HepG2 (cell line): Measurements from ENCODE around the gene ITGB5. TPM values are rescaled to one million over a fixed set of nuclear protein-coding genes. Genes with fewer than 3 reads are reported as not detected.

Experiments used
- ARHGAP35 ChIP-seq: sonication (generic); formaldehyde crosslinking; IDR thresholded peaks from 2 replicates; pipeline ENCODE4 v1.9.0; 2022; ENCODE audit warnings: mild to moderate bottlenecking, inconsistent platforms, moderate library complexity, missing genetic modification reagents, borderline replicate concordance
- CCAR2 ChIP-seq: fragments of 200-400 bp; formaldehyde crosslinking; optimal IDR thresholded peaks from 2 replicates; pipeline ENCODE3; 2018; ENCODE audit warnings: low read depth, mild to moderate bottlenecking, low read length, moderate library complexity
- DPF2 ChIP-seq: sonication (generic); formaldehyde crosslinking; IDR thresholded peaks from 2 replicates; pipeline ENCODE4 v1.4.0; 2020; ENCODE audit warnings: mild to moderate bottlenecking, low read depth, missing genetic modification reagents, borderline replicate concordance
- FOXO1 ChIP-seq: sonication (generic); formaldehyde crosslinking; IDR thresholded peaks from 2 replicates; pipeline ENCODE4 v1.4.0; 2020; ENCODE audit warnings: missing genetic modification reagents
- HDAC2 ChIP-seq: sonication (generic); formaldehyde crosslinking; IDR thresholded peaks from 2 replicates; pipeline ENCODE4 v1.4.0; 2020; ENCODE audit warnings: missing genetic modification reagents
- ISL2 ChIP-seq: sonication (generic); formaldehyde crosslinking; IDR thresholded peaks from 2 replicates; pipeline ENCODE4 v1.5.0; 2020; ENCODE audit warnings: missing genetic modification reagents
- MED8 ChIP-seq: sonication (generic); formaldehyde crosslinking; IDR thresholded peaks from 2 replicates; pipeline ENCODE4 v1.8.1; 2023; ENCODE audit warnings: mild to moderate bottlenecking, missing genetic modification reagents; ENCODE audit not compliant: insufficient replicate concordance
- MEIS2 ChIP-seq: sonication (generic); formaldehyde crosslinking; IDR thresholded peaks from 2 replicates; pipeline ENCODE4 v1.9.0; 2021; ENCODE audit warnings: mild to moderate bottlenecking, missing genetic modification reagents
- POLR2G ChIP-seq: fragments of 200-400 bp; formaldehyde crosslinking; IDR thresholded peaks from 2 replicates; pipeline ENCODE4 v1.6.1; 2018; ENCODE audit warnings: mild to moderate bottlenecking, low read depth, low read length, moderate library complexity
- SRSF9 ChIP-seq: fragments of 200-400 bp; formaldehyde crosslinking; IDR thresholded peaks from 2 replicates; pipeline ENCODE4 v1.6.1; 2018; ENCODE audit warnings: borderline replicate concordance, mild to moderate bottlenecking, low read depth, low read length; ENCODE audit not compliant: insufficient read depth, poor library complexity, severe bottlenecking
- YEATS4 ChIP-seq: sonication (generic); formaldehyde crosslinking; IDR thresholded peaks from 2 replicates; pipeline ENCODE4 v1.4.0; 2020; ENCODE audit warnings: missing genetic modification reagents, borderline replicate concordance
- ZNF101 ChIP-seq: sonication (generic); formaldehyde crosslinking; IDR thresholded peaks from 2 replicates; pipeline ENCODE4 v1.4.0; 2020; ENCODE audit warnings: mild to moderate bottlenecking, low read depth, missing genetic modification reagents, borderline replicate concordance
- ZNF160 ChIP-seq: sonication (generic); formaldehyde crosslinking; IDR thresholded peaks from 2 replicates; pipeline ENCODE4 v1.8.0; 2022; ENCODE audit warnings: mild to moderate bottlenecking, inconsistent platforms, missing genetic modification reagents
- ZNF180 ChIP-seq: sonication (generic); formaldehyde crosslinking; IDR thresholded peaks from 2 replicates; pipeline ENCODE4 v1.4.0; 2020; ENCODE audit warnings: low read depth, missing genetic modification reagents, borderline replicate concordance
- ZNF282 ChIP-seq: fragments of 450-650 bp; IDR thresholded peaks from 2 replicates; pipeline ENCODE4 v1.6.1; 2018; ENCODE audit not compliant: partially characterized antibody
- ZNF563 ChIP-seq: sonication (generic); formaldehyde crosslinking; IDR thresholded peaks from 2 replicates; pipeline ENCODE4 v1.8.0; 2022; ENCODE audit warnings: mild to moderate bottlenecking, moderate library complexity, missing genetic modification reagents
- ZNF564 ChIP-seq: sonication (generic); formaldehyde crosslinking; IDR thresholded peaks from 2 replicates; pipeline ENCODE4 v1.8.1; 2023; ENCODE audit warnings: mild to moderate bottlenecking, missing genetic modification reagents
- polyA plus RNA-seq, 8 experiments: library from polyadenylated mRNA; depleted of rRNA in 3 of 8; stranded (reverse) in 7 of 8; unstranded in 1 of 8; fragments of >200 nt; fragmentation: Illumina TruSeq in 4 of 8; extraction: Trizol in 4 of 8; gene quantifications; 2 replicates each; pipeline versions ENCODE4 v1.2.1 to v1.2.3, GENCODE V29; 2011 to 2016; ENCODE audit warnings: low read depth in 4 of 8, missing spikeins in 1 of 8, mixed read lengths in 1 of 8; ENCODE audit not compliant: insufficient read depth in 1 of 8
- total RNA-seq, 5 experiments: library from RNA; depleted of rRNA; stranded (reverse); fragments of >200 nt; fragmentation: Illumina TruSeq; extraction: Trizol; gene quantifications; 2 replicates each; pipeline ENCODE4 v1.2.3, GENCODE V29; 2016; ENCODE audit warnings: low read depth in 1 of 5
- TF ChIP-seq, protein P1 (sequence below): IDR thresholded peaks from 2 replicates; pipeline ENCODE4 v1.6.1; 2016; ENCODE audit warnings: missing compliant biosample characterization, missing genetic modification reagents, borderline replicate concordance
- TF ChIP-seq, protein P2 (sequence below): IDR thresholded peaks from 2 replicates; pipeline ENCODE4 v1.6.1; 2016; ENCODE audit warnings: low read depth
- TF ChIP-seq, protein P3 (sequence below): sonication (generic); formaldehyde crosslinking; conservative IDR thresholded peaks from 2 replicates; pipeline ENCODE4 v1.4.0; 2020; ENCODE audit warnings: missing genetic modification reagents
- TF ChIP-seq, protein P4 (sequence below), 2 experiments: sonication (generic) in 1 of 2; formaldehyde crosslinking in 1 of 2; IDR thresholded peaks; 2 replicates each; pipeline versions ENCODE4 v1.4.0 to v1.6.1; 2016 to 2020; ENCODE audit warnings: borderline replicate concordance in 1 of 2, low read depth in 1 of 2, mild to moderate bottlenecking in 1 of 2, missing genetic modification reagents in 1 of 2

The ITGB5 gene
- total and polyA plus RNA-seq, 2 of the 13 experiments (the other 11 are each of a cell fraction or from before 2014, with no cell fraction given): 74.1 to 343 TPM

DNA sequence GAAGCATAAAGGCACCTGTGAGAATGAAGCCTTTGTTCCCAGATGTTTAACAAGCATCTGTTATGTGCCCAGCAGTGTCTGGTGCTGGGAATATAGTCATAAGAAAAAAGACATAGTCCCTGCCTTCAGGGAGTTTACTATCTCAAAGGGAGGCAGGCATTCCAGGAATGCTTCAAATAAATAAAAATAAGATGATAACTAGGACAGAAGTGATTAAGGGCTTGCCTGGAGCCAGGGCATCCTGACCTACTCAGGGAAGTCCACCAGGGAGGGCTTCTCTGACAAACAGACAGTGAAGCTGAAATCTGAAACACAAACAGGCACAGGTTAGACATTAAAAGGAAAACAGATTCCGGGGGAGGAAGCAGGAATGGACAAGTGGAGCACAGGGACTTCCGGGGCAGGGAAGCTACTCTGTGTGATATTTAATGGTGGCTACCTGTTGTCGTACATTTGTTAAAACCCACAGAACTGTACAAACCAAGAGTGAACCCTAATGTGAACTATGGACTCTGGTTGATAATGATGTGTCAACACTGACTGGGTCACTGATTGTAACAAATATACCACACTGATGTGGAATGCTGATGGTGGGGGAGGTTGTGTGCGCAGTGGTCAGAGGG is 53.3 kb downstream of the ITGB5 start (continued):
- TF ChIP-seq, protein P1, sequence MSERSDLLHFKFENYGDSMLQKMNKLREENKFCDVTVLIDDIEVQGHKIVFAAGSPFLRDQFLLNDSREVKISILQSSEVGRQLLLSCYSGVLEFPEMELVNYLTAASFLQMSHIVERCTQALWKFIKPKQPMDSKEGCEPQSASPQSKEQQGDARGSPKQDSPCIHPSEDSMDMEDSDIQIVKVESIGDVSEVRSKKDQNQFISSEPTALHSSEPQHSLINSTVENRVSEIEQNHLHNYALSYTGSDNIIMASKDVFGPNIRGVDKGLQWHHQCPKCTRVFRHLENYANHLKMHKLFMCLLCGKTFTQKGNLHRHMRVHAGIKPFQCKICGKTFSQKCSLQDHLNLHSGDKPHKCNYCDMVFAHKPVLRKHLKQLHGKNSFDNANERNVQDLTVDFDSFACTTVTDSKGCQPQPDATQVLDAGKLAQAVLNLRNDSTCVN (CRISPR knock-in tag): no peak
- TF ChIP-seq DPF2 (CRISPR knock-in tag): peak; percentile 87; the same call in 1 of the 2 replicates
- no peak for TF ChIP-seq ZNF160
- TF ChIP-seq, protein P2, sequence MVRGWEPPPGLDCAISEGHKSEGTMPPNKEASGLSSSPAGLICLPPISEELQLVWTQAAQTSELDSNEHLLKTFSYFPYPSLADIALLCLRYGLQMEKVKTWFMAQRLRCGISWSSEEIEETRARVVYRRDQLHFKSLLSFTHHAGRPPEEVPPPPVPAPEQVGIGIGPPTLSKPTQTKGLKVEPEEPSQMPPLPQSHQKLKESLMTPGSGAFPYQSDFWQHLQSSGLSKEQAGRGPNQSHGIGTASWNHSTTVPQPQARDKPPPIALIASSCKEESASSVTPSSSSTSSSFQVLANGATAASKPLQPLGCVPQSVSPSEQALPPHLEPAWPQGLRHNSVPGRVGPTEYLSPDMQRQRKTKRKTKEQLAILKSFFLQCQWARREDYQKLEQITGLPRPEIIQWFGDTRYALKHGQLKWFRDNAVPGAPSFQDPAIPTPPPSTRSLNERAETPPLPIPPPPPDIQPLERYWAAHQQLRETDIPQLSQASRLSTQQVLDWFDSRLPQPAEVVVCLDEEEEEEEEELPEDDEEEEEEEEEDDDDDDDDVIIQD (CRISPR knock-in tag): peak; percentile 67
- peak; percentile 35 for TF ChIP-seq CCAR2
- no peak for TF ChIP-seq ZNF180 (CRISPR knock-in tag)
- TF ChIP-seq, protein P3, sequence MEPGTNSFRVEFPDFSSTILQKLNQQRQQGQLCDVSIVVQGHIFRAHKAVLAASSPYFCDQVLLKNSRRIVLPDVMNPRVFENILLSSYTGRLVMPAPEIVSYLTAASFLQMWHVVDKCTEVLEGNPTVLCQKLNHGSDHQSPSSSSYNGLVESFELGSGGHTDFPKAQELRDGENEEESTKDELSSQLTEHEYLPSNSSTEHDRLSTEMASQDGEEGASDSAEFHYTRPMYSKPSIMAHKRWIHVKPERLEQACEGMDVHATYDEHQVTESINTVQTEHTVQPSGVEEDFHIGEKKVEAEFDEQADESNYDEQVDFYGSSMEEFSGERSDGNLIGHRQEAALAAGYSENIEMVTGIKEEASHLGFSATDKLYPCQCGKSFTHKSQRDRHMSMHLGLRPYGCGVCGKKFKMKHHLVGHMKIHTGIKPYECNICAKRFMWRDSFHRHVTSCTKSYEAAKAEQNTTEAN: peak; percentile 87; the same call in 1 of the 2 replicates
- TF ChIP-seq POLR2G: no peak
- peak; percentile 42; the same call in 1 of the 2 replicates for TF ChIP-seq YEATS4 (CRISPR knock-in tag)
- no peak for TF ChIP-seq ZNF563 (CRISPR knock-in tag)
- peak; percentile 94 for TF ChIP-seq FOXO1 (CRISPR knock-in tag)
- no peak for TF ChIP-seq ZNF282
- TF ChIP-seq HDAC2 (CRISPR knock-in tag): peak; percentile 88
- TF ChIP-seq ISL2 (CRISPR knock-in tag): peak; percentile 89
- no peak for TF ChIP-seq MED8 (CRISPR knock-in tag)
- no peak for TF ChIP-seq ARHGAP35
- no peak for TF ChIP-seq SRSF9
- TF ChIP-seq ZNF564 (CRISPR knock-in tag): no peak
- TF ChIP-seq ZNF101: no peak
- TF ChIP-seq MEIS2 (CRISPR knock-in tag): peak; percentile 74; the same call in 1 of the 2 replicates
- TF ChIP-seq, protein P4, sequence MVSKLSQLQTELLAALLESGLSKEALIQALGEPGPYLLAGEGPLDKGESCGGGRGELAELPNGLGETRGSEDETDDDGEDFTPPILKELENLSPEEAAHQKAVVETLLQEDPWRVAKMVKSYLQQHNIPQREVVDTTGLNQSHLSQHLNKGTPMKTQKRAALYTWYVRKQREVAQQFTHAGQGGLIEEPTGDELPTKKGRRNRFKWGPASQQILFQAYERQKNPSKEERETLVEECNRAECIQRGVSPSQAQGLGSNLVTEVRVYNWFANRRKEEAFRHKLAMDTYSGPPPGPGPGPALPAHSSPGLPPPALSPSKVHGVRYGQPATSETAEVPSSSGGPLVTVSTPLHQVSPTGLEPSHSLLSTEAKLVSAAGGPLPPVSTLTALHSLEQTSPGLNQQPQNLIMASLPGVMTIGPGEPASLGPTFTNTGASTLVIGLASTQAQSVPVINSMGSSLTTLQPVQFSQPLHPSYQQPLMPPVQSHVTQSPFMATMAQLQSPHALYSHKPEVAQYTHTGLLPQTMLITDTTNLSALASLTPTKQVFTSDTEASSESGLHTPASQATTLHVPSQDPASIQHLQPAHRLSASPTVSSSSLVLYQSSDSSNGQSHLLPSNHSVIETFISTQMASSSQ (IDR thresholded peaks at IDR 0.05; ENCODE audit: low read depth): peak; percentile 73
- TF ChIP-seq, protein P4 (CRISPR knock-in tag; IDR thresholded peaks at IDR 0.05; ENCODE audit: borderline replicate concordance): peak; percentile 83
